GM18511 (cell line): ENCODE measurements around the gene WAC.
"Not testable (repeated sequence)": the region's sequence is repeated elsewhere in the genome, so short reads cannot be mapped to it uniquely, and the experiment has no call there.

ENCODE experiments used
- ATAC-seq: cut with Tn5 transposase; IDR thresholded peaks from one replicate; pipeline ENCODE4 v1.9.1; 2021; ENCODE audit warnings: mild to moderate bottlenecking, moderate library complexity; ENCODE audit not compliant: unreplicated experiment

Gene WAC

GRCh38 chr10:28560617-28561016 is 27.7 kb downstream of the WAC start:
- no peak for ATAC-seq

- ATAC-seq: no peak
Observed at GRCh38 chr10:28561531-28561930, 28.6 kb downstream of the WAC start.

GRCh38 chr10:28564905-28565304 is 32.0 kb downstream of the WAC start:
- no peak for ATAC-seq

GRCh38 chr10:28566458-28567015 is 33.6 kb downstream of the WAC start:
- no peak for ATAC-seq

GRCh38 chr10:28569506-28570159 is 36.7 kb downstream of the WAC start:
- no peak for ATAC-seq

- ATAC-seq: no peak
Observed at GRCh38 chr10:28570598-28570997, 37.7 kb downstream of the WAC start.

- ATAC-seq: no peak
Observed at GRCh38 chr10:28571265-28571664, 38.3 kb downstream of the WAC start.

GRCh38 chr10:28574214-28574613 is 41.3 kb downstream of the WAC start:
- ATAC-seq: not testable (repeated sequence)

GRCh38 chr10:28575852-28576251 is 42.9 kb downstream of the WAC start:
- ATAC-seq: no peak

- ATAC-seq: no peak
Observed at GRCh38 chr10:28577506-28577905, 44.6 kb downstream of the WAC start.

- no peak for ATAC-seq
Observed at GRCh38 chr10:28578454-28578853, 45.5 kb downstream of the WAC start.

- ATAC-seq: no peak
Observed at GRCh38 chr10:28580825-28581224, 47.9 kb downstream of the WAC start.

- no peak for ATAC-seq
Observed at GRCh38 chr10:28581916-28582315, 49.0 kb downstream of the WAC start.

GRCh38 chr10:28585076-28585475 is 52.2 kb downstream of the WAC start:
- ATAC-seq: no peak

- no peak for ATAC-seq
Observed at GRCh38 chr10:28586176-28586575, 53.3 kb downstream of the WAC start.

- ATAC-seq: no peak
Observed at GRCh38 chr10:28587270-28587969, 54.5 kb downstream of the WAC start.

GRCh38 chr10:28587970-28588290 is 55.0 kb downstream of the WAC start:
- no peak for ATAC-seq

GRCh38 chr10:28592953-28593352 is 60.0 kb downstream of the WAC start:
- ATAC-seq: no peak

GRCh38 chr10:28593811-28594210 is 60.9 kb downstream of the WAC start:
- ATAC-seq: no peak

- ATAC-seq: no peak
Observed at GRCh38 chr10:28594406-28594805, 61.5 kb downstream of the WAC start.

- no peak for ATAC-seq
Observed at GRCh38 chr10:28595613-28596012, 62.7 kb downstream of the WAC start.

- no peak for ATAC-seq
Observed at GRCh38 chr10:28600056-28600455, 67.1 kb downstream of the WAC start.

- ATAC-seq: no peak
Observed at GRCh38 chr10:28601012-28601411, 68.1 kb downstream of the WAC start.
